WERI-Rb-1 (cell line): ENCODE measurements around the gene ELL2.
"Not testable (repeated sequence)": the region's sequence is repeated elsewhere in the genome, so short reads cannot be mapped to it uniquely, and the experiment has no call there.

Source experiments
- DNase-seq: peaks from one replicate; pipeline ENCODE4 v3.0.0-alpha.2; 2020
- H3K27ac ChIP-seq: fragments of 250-450 bp; sonication (Bioruptor Pico); 2 replicates; pipeline ENCODE4 v1.5.1; 2020; ENCODE audit warnings: mild to moderate bottlenecking, moderate library complexity
- H3K27me3 ChIP-seq: fragments of 250-450 bp; sonication (Bioruptor Pico); 2 replicates; pipeline ENCODE4 v1.5.1; 2021; ENCODE audit warnings: mild to moderate bottlenecking, low read depth, moderate library complexity; ENCODE audit not compliant: insufficient read depth, severe bottlenecking
- H3K36me3 ChIP-seq: fragments of 250-450 bp; sonication (Bioruptor Pico); 2 replicates; pipeline ENCODE4 v1.5.1; 2020; ENCODE audit warnings: mild to moderate bottlenecking, moderate library complexity
- H3K4me3 ChIP-seq: 2 replicates; pipeline ENCODE4 v1.5.1; 2011; ENCODE audit warnings: low read depth, mild to moderate bottlenecking, control low read depth, low read length
- H3K9me3 ChIP-seq: fragments of 250-450 bp; sonication (Bioruptor Pico); 2 replicates; pipeline ENCODE4 v1.5.1; 2021; ENCODE audit warnings: mild to moderate bottlenecking, moderate library complexity; ENCODE audit not compliant: severe bottlenecking
- TF ChIP-seq, protein P1 (sequence below): IDR thresholded peaks from 2 replicates; pipeline ENCODE4 v1.5.1; 2011; ENCODE audit warnings: low read depth, mild to moderate bottlenecking, control low read depth, inconsistent platforms, low read length

Gene ELL2

GRCh38 chr5:95839658-95840057, 122.0 kb downstream of the ELL2 start:
- no peaks in the 10 kb centered on the region for H3K9me3 ChIP-seq
- no peak overlapping the region for H3K4me3 ChIP-seq
- TF ChIP-seq, protein P1, sequence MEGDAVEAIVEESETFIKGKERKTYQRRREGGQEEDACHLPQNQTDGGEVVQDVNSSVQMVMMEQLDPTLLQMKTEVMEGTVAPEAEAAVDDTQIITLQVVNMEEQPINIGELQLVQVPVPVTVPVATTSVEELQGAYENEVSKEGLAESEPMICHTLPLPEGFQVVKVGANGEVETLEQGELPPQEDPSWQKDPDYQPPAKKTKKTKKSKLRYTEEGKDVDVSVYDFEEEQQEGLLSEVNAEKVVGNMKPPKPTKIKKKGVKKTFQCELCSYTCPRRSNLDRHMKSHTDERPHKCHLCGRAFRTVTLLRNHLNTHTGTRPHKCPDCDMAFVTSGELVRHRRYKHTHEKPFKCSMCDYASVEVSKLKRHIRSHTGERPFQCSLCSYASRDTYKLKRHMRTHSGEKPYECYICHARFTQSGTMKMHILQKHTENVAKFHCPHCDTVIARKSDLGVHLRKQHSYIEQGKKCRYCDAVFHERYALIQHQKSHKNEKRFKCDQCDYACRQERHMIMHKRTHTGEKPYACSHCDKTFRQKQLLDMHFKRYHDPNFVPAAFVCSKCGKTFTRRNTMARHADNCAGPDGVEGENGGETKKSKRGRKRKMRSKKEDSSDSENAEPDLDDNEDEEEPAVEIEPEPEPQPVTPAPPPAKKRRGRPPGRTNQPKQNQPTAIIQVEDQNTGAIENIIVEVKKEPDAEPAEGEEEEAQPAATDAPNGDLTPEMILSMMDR = no peak
- H3K36me3 ChIP-seq = no peaks in the 10 kb centered on the region
- H3K27me3 ChIP-seq = no peaks in the 10 kb centered on the region
- H3K27ac ChIP-seq = no peak overlapping the region
- no peak for DNase-seq

DNA sequence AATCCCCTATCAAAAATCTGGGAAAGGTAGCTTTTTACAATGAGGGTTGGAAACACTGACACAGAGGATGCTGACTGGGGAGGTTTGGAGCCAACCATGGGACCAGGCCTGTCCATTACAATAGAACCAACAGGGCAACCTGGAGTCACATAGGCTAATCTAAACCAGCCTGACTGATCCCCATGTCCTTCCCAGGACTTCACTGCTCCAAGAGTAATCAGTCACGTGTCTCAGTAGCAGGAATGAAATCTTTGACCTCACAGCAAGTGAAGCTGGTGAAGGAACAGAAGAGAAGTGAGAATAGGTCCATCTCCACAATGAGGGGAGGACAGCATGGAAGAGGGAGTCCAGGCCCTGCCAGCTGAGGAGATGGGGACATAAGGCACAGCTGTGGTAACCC, 123.1 kb downstream of the ELL2 start:
- TF ChIP-seq, protein P1 = no peak
- no peak overlapping the region for H3K27ac ChIP-seq

GRCh38 chr5:95838001-95838520, 123.6 kb downstream of the ELL2 start:
- no peak overlapping the region for H3K27ac ChIP-seq
- TF ChIP-seq, protein P1 = no peak
- no peak for DNase-seq

More for the DNA sequence above, 123.1 kb downstream of the ELL2 start:
- H3K9me3 ChIP-seq = no peaks in the 10 kb centered on the region
- DNase-seq = no peak
- H3K4me3 ChIP-seq = no peak overlapping the region
- H3K27me3 ChIP-seq = no peaks in the 10 kb centered on the region
- H3K36me3 ChIP-seq = no peaks in the 10 kb centered on the region

GRCh38 chr5:95837492-95837891, 124.2 kb downstream of the ELL2 start:
- TF ChIP-seq, protein P1 = no peak
- H3K27ac ChIP-seq = no peak overlapping the region

More at GRCh38 chr5:95838001-95838520, 123.6 kb downstream of the ELL2 start:
- no peaks in the 10 kb centered on the region for H3K36me3 ChIP-seq
- no peak overlapping the region for H3K4me3 ChIP-seq
- no peaks in the 10 kb centered on the region for H3K9me3 ChIP-seq
- H3K27me3 ChIP-seq = no peaks in the 10 kb centered on the region

GRCh38 chr5:95836971-95837370, 124.7 kb downstream of the ELL2 start:
- not testable (repeated sequence) for H3K27ac ChIP-seq, H3K4me3 ChIP-seq, DNase-seq, H3K27me3 ChIP-seq, H3K9me3 ChIP-seq, H3K36me3 ChIP-seq

More at GRCh38 chr5:95837492-95837891, 124.2 kb downstream of the ELL2 start:
- DNase-seq = no peak
- no peaks in the 10 kb centered on the region for H3K36me3 ChIP-seq
- no peak overlapping the region for H3K4me3 ChIP-seq
- no peaks in the 10 kb centered on the region for H3K9me3 ChIP-seq
- H3K27me3 ChIP-seq = no peaks in the 10 kb centered on the region

DNA sequence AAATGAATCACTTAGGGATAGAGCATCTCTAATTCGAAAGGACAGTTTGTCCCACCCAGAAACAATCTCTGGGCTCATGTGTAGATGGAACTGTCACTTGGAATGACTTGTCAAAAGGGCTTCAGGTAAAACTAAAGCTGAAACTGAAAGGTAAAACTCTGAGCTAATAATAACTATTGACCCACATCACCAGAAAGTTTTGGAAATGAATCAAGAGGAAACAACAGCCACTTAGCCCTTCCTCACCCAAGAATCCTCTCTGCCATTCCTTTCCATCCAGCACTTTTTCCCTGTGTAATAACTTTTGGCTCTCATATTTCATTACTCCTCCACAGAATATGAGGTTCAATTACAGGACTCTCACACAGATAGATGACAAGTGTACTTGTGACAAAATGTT, 125.1 kb downstream of the ELL2 start:
- Histone ChIP-seq H3K27me3 (no peaks in the 10 kb centered on the region), H3K4me3 (no peak overlapping the region), H3K36me3 (no peaks in the 10 kb centered on the region), H3K9me3 (no peaks in the 10 kb centered on the region), H3K27ac (no peak overlapping the region)
- DNase-seq = no peak
- TF ChIP-seq, protein P1 = no peak
